MM.1S (cell line): ENCODE measurements around the gene ATOSA.

ENCODE experiments used
- EZH2 ChIP-seq: fragments of 300-600 bp; sonication (generic); optimal IDR thresholded peaks from 2 replicates; pipeline ENCODE3; 2017; ENCODE audit warnings: low read depth, mild to moderate bottlenecking, antibody characterized with exemption, low read length, mixed read lengths
- EZH2phosphoT487 ChIP-seq: fragments of 300-600 bp; sonication (generic); IDR thresholded peaks from 2 replicates; pipeline ENCODE4 v1.6.1; 2018; ENCODE audit warnings: antibody characterized with exemption, low read length
- TF ChIP-seq, protein P1 (sequence below): fragments of 300-600 bp; sonication (generic); IDR thresholded peaks from 2 replicates; pipeline ENCODE4 v1.5.1; 2016; ENCODE audit warnings: antibody characterized with exemption, low read length, mixed read lengths

DNA sequence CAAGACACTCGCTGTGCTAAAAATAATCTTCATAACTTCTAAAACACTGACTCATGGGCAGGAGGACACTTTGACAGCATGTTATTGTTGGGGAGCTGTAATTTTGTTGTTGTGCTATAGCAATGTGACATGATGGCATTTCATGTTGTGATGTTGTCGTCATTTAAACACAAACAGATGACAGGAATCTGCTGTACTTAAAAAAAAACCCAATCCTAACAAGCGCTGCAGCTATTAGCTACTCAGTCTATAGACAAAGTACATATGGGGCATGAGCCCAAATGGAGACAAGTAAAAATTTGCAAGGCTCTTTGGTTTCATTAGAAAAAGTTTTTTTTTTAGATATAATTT lies 828 bp upstream of the ATOSA start:
- TF ChIP-seq, protein P1, sequence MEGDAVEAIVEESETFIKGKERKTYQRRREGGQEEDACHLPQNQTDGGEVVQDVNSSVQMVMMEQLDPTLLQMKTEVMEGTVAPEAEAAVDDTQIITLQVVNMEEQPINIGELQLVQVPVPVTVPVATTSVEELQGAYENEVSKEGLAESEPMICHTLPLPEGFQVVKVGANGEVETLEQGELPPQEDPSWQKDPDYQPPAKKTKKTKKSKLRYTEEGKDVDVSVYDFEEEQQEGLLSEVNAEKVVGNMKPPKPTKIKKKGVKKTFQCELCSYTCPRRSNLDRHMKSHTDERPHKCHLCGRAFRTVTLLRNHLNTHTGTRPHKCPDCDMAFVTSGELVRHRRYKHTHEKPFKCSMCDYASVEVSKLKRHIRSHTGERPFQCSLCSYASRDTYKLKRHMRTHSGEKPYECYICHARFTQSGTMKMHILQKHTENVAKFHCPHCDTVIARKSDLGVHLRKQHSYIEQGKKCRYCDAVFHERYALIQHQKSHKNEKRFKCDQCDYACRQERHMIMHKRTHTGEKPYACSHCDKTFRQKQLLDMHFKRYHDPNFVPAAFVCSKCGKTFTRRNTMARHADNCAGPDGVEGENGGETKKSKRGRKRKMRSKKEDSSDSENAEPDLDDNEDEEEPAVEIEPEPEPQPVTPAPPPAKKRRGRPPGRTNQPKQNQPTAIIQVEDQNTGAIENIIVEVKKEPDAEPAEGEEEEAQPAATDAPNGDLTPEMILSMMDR = no peak
- TF ChIP-seq EZH2 (no peak), EZH2phosphoT487 (no peak)
